Thymus (tissue), 11 donors: Measurements from ENCODE around the gene ESPN. TPM values are rescaled to one million over a fixed set of nuclear protein-coding genes. Genes with fewer than 3 reads are reported as not detected.
"Not testable (repeated sequence)": the region's sequence is repeated elsewhere in the genome, so short reads cannot be mapped to it uniquely, and the experiment has no call there.

Experiments used
- DNase-seq, 9 donors: peaks; one replicate each; pipeline ENCODE4 v3.0.0-alpha.2; 2013; ENCODE audit warnings: low spot score in 9 of 9, low read depth in 6 of 9, missing footprints in 1 of 9
- H3K27ac ChIP-seq, 2 donors: one replicate each; pipeline ENCODE4 v1.5.1; 2013; ENCODE audit warnings: control low read depth in 1 of 2, low read depth in 1 of 2, low read length in 1 of 2, mild to moderate bottlenecking in 1 of 2, moderate library complexity in 1 of 2
- H3K27me3 ChIP-seq, 2 donors: one replicate each; pipeline ENCODE4 v1.5.1; 2013; ENCODE audit warnings: low read length in 1 of 2; ENCODE audit not compliant: control insufficient read depth in 2 of 2, insufficient read depth in 1 of 2
- H3K36me3 ChIP-seq, 2 donors: one replicate each; pipeline ENCODE4 v1.5.1; 2013; ENCODE audit warnings: low read length in 1 of 2, mild to moderate bottlenecking in 1 of 2, moderate library complexity in 1 of 2; ENCODE audit not compliant: control insufficient read depth in 2 of 2, insufficient read depth in 2 of 2
- H3K4me1 ChIP-seq, 2 donors: one replicate each; pipeline ENCODE4 v1.5.1; 2013; ENCODE audit warnings: low read length in 2 of 2; ENCODE audit not compliant: control insufficient read depth in 2 of 2, insufficient read depth in 2 of 2
- H3K4me3 ChIP-seq, 2 donors: one replicate each; pipeline ENCODE4 v1.5.1; 2013; ENCODE audit warnings: low read length in 2 of 2, control low read depth in 1 of 2, mild to moderate bottlenecking in 1 of 2
- H3K9me3 ChIP-seq, 2 donors: one replicate each; pipeline ENCODE4 v1.5.1; 2013; ENCODE audit warnings: low read length in 1 of 2, mild to moderate bottlenecking in 1 of 2; ENCODE audit not compliant: control insufficient read depth in 2 of 2, insufficient read depth in 1 of 2
- WGBS: extraction: QIAGEN DNeasy Blood & Tissue Kit; methylation state at CpG from one replicate; pipeline ENCODE4 v1.1.7; 2013; 5-methylcytosine and 5-hydroxymethylcytosine counted together
- polyA plus RNA-seq: library from polyadenylated mRNA; stranded (reverse); fragments of 200-250 nt; gene quantifications from one replicate; pipeline ENCODE4 v1.2.3, GENCODE V29; 2013
- total RNA-seq: library from RNA; stranded (reverse); fragments of 120-200 nt; gene quantifications from one replicate; pipeline ENCODE4 v1.2.4, GENCODE V29; 2013
- donor health status: healthy.

ESPN gene
- total and polyA plus RNA-seq, 2 donors = 1.0 to 11.8 TPM

- H3K9me3 ChIP-seq = no peaks in the 10 kb centered on the region
- H3K36me3 ChIP-seq = no peaks in the 10 kb centered on the region
- H3K27me3 ChIP-seq = peaks cover 6 to 51% of the 10 kb centered on the region in 2 donors
- 93% methylated on average over 5 of the region's 5 CpGs for WGBS
- DNase-seq = no peak
- no peak overlapping the region for H3K27ac ChIP-seq
- no peak overlapping the region for H3K4me3 ChIP-seq
- no peaks in the 10 kb centered on the region for H3K4me1 ChIP-seq
These were observed 9.6 kb downstream of the ESPN start for GRCh38 chr1:6434186-6434585.

DNA sequence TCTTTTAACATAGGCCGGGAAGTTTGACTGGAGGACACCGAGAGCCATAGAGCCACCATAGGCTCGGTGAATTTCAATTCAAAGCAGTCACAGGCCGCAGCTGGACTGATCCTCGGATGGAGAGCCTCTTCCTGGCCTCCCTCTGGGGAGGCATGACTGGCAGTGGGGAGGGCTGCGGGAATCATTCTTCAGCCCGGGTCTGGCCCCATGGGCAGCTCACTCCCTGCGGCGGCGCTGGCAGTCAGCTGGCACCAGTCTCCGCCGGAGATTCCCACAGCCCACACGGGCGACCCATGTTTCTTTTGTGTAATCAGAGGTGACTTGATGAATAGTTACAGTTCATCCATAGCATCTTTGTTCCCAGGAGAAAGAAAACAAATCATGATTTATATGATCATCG is 10.6 kb downstream of the ESPN start:
- no peaks in the 10 kb centered on the region for H3K36me3 ChIP-seq
- no peaks in the 10 kb centered on the region for H3K4me1 ChIP-seq
- no peak overlapping the region for H3K27ac ChIP-seq
- WGBS = 95% methylated on average over 15 of the region's 15 CpGs
- no peaks in the 10 kb centered on the region for H3K9me3 ChIP-seq
- no peak overlapping the region for H3K4me3 ChIP-seq
- DNase-seq = no peak
- peaks cover 6 to 52% of the 10 kb centered on the region in 2 donors for H3K27me3 ChIP-seq

- Histone ChIP-seq H3K4me3 (no peak overlapping the region), H3K27ac (no peak overlapping the region), H3K36me3 (no peaks in the 10 kb centered on the region), H3K4me1 (no peaks in the 10 kb centered on the region), H3K27me3 (peaks cover 6 to 52% of the 10 kb centered on the region in 2 donors), H3K9me3 (no peaks in the 10 kb centered on the region)
- WGBS = 80% methylated on average over 3 of the region's 3 CpGs
- no peak for DNase-seq
These were observed 11.0 kb downstream of the ESPN start for GRCh38 chr1:6435547-6435946.

- H3K4me1 ChIP-seq, H3K36me3 ChIP-seq, H3K4me3 ChIP-seq, DNase-seq, H3K9me3 ChIP-seq, H3K27ac ChIP-seq: not testable (repeated sequence)
- WGBS = 88% methylated on average over 3 of the region's 3 CpGs
- H3K27me3 ChIP-seq = peaks cover 8 to 54% of the 10 kb centered on the region in 2 donors
These were observed 11.7 kb downstream of the ESPN start for GRCh38 chr1:6436277-6436676.

DNA sequence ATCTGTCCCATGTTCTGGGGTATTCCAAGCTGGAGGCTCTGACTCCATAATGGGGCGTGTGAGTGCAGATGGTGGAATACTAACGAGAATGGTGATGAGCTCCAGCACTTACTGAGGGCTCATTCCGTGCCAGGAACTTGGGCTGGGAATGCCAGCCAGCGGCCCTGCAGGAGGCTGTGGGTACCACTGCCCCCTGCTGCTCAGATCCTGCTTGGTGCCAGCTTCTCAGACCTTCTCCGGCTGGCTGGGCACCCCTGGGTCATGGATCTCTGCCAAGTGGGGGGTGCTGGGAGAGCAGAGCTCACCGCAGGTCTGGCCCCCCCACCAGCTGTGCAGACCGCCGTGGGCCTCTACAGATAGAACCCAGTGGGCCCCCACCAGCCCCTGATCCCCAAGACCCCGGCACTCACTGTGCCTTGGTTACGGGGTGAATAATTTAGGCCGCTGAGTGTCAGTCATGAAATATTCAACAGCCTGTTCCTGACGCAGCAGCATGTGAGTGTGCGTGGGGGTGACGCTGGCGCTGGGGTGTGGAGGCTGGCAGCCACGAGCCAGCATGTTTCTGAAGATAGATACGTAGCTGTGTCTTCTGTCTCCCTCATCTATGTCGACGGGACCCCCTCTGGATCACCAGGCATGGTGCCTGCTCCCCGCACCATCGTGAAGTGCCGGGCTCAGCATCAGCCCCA is 12.6 kb downstream of the ESPN start:
- 76% methylated on average over 22 of the region's 22 CpGs for WGBS
- H3K9me3 ChIP-seq, H3K36me3 ChIP-seq, H3K4me1 ChIP-seq, H3K4me3 ChIP-seq, DNase-seq, H3K27ac ChIP-seq: not testable (repeated sequence)
- peaks cover 15 to 58% of the 10 kb centered on the region in 2 donors for H3K27me3 ChIP-seq

GRCh38 chr1:6438047-6438525 is 13.5 kb downstream of the ESPN start:
- H3K27me3 ChIP-seq = peaks cover 15 to 55% of the 10 kb centered on the region in 2 donors
- no peaks in the 10 kb centered on the region for H3K9me3 ChIP-seq
- no peak overlapping the region for H3K27ac ChIP-seq
- no peaks in the 10 kb centered on the region for H3K4me1 ChIP-seq
- WGBS = 16% methylated on average over 5 of the region's 5 CpGs
- no peak overlapping the region for H3K4me3 ChIP-seq
- no peaks in the 10 kb centered on the region for H3K36me3 ChIP-seq
- peak in 6 of 9 donors; percentile 34 to 70 (median 57) for DNase-seq

GRCh38 chr1:6440198-6441126 is 15.9 kb downstream of the ESPN start:
- DNase-seq = peak in 3 of 9 donors; percentile 27 to 54 (median 33)
- H3K9me3 ChIP-seq = no peaks in the 10 kb centered on the region
- H3K4me3 ChIP-seq = peak overlapping the region in 1 of 2 donors; percentile 32
- no peak overlapping the region for H3K27ac ChIP-seq
- WGBS = 7% methylated on average over 101 of the region's 101 CpGs
- no peaks in the 10 kb centered on the region for H3K4me1 ChIP-seq
- H3K36me3 ChIP-seq = no peaks in the 10 kb centered on the region
- peaks cover 25 to 75% of the 10 kb centered on the region in 2 donors for H3K27me3 ChIP-seq

GRCh38 chr1:6441586-6441985 is 17.0 kb downstream of the ESPN start:
- Histone ChIP-seq H3K27ac (no peak overlapping the region), H3K4me1 (no peaks in the 10 kb centered on the region), H3K27me3 (peaks cover 32 to 80% of the 10 kb centered on the region in 2 donors), H3K9me3 (no peaks in the 10 kb centered on the region), H3K4me3 (no peak overlapping the region), H3K36me3 (no peaks in the 10 kb centered on the region)
- DNase-seq = no peak
- WGBS = 79% methylated on average over 7 of the region's 7 CpGs
